HG03039 (cell line): Measurements from ENCODE around the gene STK39.

Experiments
- ATAC-seq: cut with Tn5 transposase; IDR thresholded peaks from one replicate; pipeline ENCODE4 v1.9.1; 2021; ENCODE audit warnings: mild to moderate bottlenecking, moderate library complexity; ENCODE audit not compliant: unreplicated experiment

STK39 gene

GRCh38 chr2:168210895-168211570, 36.4 kb downstream of the STK39 start:
- no peak for ATAC-seq

- no peak for ATAC-seq
These were observed 37.0 kb downstream of the STK39 start for GRCh38 chr2:168210216-168210894.

- no peak for ATAC-seq
These were observed 38.7 kb downstream of the STK39 start for GRCh38 chr2:168208652-168209051.

GRCh38 chr2:168207851-168208250, 39.5 kb downstream of the STK39 start:
- ATAC-seq: no peak

DNA sequence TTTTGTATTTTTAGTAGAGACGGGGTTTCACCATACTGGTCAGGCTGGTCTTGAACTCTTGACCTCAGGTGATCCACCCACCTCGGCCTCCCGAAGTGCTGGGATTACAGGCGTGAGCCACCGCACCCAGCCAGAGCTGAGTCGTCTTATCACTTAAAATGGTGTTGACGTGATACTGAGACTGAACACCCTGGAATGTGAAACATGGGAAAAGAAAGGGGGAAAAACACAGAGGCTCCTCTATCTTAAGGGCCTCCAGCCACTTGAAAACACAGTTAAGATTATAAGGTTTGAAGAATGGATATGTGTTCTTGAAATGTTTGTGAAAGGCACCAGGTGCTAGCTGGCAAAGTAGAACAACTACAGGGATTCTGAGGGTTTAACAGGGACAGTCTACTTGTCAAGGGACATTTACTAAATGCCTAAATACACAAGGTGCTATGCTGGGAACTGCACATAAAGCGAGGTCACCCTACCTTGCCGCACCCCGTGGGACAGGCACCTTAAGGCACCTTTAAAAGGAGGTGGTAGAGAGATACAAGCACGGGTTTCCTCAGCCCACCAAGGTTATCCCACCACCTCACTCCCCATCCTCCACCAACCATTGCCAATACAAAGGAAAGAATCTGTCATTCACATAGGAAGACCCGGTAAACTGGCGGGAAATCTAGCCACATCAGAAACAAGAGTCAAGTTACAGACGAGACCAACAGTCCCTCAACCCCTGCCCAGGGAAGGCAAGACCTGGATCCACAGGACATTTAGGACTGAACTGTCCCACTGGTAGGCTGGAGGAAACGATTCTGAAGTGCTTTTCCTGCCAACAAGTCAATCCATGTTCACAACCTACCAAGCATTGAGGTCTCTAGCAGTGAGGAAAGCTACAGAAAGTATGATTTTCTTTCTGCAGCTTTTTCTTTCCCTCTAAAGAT, 43.4 kb downstream of the STK39 start:
- ATAC-seq: no peak

DNA sequence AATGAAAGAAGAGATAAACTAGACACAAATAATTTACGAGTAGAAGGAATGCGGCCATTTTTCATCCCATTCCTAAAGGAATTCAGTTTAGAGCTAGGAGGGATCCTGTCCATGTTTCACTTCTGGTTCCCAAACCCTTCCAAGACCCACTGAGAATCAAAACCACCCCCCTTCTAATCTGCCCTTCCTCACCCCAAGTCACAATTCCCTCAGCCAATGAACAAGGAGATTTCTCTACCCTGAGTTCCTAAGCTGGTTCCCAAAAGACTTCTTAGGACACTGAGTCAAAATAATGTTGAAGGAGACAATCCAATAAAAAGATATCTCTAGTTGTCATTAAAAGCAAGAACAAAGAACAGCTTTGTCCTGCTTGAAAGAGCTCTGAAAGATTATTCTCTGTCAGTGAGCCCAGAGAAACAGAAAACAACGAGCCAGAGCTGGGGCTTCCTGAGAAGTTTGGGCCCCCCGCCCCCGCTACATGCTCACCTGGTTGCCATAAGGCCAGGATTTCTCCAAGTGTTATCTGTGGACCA, 45.7 kb downstream of the STK39 start:
- no peak for ATAC-seq

- no peak for ATAC-seq
These were observed 46.3 kb downstream of the STK39 start for GRCh38 chr2:168200930-168201583.

- ATAC-seq: no peak
These were observed 48.8 kb downstream of the STK39 start for GRCh38 chr2:168198476-168199207.

DNA sequence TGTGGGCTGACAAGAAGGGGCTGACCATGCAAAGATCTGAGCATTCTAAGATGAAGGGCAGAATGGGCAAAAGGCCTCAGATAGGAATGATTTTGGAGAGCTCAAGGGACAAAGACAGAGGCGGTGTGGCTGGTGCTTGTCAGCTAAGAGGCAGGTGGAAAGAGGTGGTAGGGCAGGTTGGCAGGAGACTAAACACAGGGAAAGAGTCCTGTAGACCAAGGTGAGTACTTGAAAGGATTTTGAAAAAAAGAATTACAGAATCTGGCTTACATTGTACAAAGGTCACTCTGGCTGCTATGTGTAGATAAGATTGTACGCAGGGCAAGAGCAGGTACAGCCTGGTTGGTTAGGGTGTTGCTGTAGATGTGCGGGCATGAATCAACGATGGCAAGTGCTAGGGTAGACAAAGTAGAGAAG, 50.6 kb downstream of the STK39 start:
- ATAC-seq: no peak

- ATAC-seq: peak; percentile 96
These were observed 52.4 kb downstream of the STK39 start for GRCh38 chr2:168194784-168195522.

GRCh38 chr2:168192839-168193616, 54.4 kb downstream of the STK39 start:
- no peak for ATAC-seq

DNA sequence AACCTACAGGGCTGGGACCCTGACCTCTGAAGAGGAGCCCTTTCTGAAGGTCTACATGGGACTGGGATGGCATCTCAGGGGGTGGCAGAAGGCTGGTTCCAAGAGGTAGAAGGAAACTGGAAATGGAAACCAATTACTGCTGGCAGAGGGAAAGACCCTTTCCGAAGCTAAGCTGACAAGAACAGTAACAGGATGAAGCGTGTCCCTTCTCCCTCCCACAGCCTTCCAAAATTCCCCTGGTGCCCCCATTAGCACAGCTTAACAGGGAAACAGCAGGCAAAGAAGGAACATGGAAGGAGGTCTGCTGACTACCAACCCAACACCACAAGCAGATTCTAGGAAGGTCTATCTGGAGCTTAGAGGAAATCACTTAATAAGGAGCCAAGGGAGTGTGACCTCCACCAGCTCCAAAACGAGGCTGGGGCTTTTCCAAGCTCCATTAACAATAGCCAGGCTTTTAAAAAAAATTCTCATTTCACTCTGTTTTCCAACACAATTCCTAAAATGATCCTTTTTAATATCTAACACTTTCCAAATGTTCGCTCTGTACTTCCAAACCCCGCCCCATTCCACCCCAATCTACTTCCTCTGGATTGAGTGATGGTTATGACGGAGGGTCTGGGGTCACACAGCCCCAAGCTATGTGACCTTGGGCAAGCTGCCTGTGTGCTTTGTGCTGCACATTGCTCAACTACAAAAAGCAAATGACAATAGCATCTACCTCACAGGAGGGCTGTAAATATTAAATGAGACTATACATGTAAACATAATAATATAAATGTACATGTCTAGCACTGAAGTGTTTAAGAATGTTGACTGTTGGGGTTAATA, 55.2 kb downstream of the STK39 start:
- no peak for ATAC-seq

- ATAC-seq: no peak
These were observed 56.6 kb downstream of the STK39 start for GRCh38 chr2:168190590-168191336.

DNA sequence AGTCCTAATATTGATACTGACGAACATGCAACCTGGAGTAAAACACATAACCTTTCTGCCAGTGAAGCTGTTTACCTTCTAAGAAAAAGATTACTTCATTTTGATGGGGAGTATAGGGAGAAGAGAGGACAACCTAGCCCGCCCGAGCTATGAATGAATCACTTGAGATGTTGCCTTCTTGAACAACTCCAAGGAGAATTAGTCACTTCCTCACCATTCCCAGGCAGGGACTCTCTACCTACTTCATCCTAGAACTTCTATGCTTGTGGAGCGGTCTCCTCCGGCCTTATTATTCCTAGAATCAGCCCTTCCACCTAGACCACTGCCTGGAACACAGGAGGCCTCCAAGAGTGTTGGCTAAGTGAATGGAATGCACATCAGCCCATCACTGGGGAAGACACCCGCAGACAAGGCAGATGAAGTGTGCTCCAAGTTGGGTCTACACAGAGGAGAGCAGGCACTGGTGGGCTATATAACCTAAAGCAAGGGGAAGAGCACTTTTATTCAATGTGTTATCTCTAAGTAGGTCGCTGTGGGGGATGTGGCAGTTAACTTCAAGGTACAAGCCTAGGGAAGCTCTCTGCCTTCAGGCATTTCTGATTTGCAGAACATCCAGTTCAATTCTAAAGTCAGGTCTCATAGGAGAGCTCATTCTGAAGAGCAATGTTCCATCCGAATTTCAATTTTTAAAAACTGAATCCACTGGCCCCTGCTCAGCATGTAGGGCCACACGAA, 57.4 kb downstream of the STK39 start:
- ATAC-seq: no peak

DNA sequence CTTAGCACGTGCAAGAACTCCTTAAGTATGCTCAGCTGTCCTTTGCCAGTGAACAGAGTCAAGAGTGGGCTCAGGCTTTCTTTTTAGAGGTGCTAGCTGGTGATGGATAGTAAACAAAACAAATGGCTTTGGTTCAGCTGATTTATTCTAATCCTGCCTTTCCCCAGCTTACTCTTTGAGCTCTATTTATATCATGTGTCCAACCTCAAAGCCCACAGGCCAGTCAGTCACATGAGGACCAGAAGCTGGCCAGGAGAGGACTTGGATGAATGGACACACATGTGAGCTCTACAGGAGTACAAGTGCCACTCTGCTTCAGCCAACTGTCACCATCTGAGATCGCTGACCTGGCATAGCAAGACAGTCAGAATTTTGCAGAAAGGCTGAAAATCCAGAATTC, 59.4 kb downstream of the STK39 start:
- no peak for ATAC-seq

- no peak for ATAC-seq
These were observed 60.9 kb downstream of the STK39 start for GRCh38 chr2:168186452-168186851.
